Lower leg skin (tissue), 3 donors: ENCODE results near the gene AMOTL2.

Experiments used
- POLR2A ChIP-seq, 2 donors: fragments of 450-650 bp; IDR thresholded peaks; one replicate each; pipeline ENCODE4 v1.6.1; 2016 to 2017; ENCODE audit warnings: antibody characterized with exemption in 2 of 2, mild to moderate bottlenecking in 1 of 2, moderate library complexity in 1 of 2
- TF ChIP-seq, protein P1 (sequence below), 3 donors: fragments of 450-650 bp; IDR thresholded peaks; one replicate each; pipeline ENCODE4 v1.5.1; 2016; ENCODE audit warnings: antibody characterized with exemption in 3 of 3, mild to moderate bottlenecking in 3 of 3, moderate library complexity in 2 of 3

DNA sequence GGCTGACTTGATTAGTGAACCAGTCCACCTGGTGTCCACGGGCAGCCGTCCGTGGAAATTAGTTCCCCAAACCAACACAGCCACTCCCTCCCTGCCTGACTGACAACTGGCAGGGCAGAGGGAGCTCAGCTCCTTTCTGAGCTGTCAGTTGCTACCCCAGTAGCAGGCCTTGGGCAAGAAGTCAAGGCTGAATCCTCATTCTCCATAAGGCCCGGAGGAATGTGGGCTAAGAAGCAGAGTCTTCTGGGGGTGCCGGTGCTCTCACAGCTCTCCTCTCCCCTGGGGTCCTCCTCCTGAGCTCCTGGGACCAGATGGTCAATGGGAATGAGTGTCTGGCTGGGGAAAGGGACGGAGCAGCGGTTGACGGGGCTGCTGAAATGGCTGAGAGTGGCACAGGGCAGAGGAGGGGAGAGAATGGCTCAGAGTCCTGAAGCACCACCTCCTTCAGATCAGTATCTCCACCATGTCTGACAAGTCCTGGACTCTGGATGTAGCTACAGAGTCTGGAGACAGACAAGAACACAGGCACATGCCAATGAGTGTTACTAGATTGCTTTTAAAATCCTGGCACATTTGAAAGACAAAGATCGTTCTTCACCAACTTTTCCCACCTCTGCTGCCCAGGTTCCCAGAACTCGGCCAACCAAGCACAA lies 16.9 kb downstream of the AMOTL2 start:
- TF ChIP-seq, protein P1, sequence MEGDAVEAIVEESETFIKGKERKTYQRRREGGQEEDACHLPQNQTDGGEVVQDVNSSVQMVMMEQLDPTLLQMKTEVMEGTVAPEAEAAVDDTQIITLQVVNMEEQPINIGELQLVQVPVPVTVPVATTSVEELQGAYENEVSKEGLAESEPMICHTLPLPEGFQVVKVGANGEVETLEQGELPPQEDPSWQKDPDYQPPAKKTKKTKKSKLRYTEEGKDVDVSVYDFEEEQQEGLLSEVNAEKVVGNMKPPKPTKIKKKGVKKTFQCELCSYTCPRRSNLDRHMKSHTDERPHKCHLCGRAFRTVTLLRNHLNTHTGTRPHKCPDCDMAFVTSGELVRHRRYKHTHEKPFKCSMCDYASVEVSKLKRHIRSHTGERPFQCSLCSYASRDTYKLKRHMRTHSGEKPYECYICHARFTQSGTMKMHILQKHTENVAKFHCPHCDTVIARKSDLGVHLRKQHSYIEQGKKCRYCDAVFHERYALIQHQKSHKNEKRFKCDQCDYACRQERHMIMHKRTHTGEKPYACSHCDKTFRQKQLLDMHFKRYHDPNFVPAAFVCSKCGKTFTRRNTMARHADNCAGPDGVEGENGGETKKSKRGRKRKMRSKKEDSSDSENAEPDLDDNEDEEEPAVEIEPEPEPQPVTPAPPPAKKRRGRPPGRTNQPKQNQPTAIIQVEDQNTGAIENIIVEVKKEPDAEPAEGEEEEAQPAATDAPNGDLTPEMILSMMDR (IDR thresholded peaks at IDR 0.05) = no peak
- TF ChIP-seq POLR2A (IDR thresholded peaks at IDR 0.05) = no peak
